Activated B cell treated with CpG ODN at 0.5 μM for 24 hours (primary cell): ENCODE results near the gene CARS2. TPM values are rescaled to one million over a fixed set of nuclear protein-coding genes. Genes with fewer than 3 reads are reported as not detected.
A peak's percentile ranks its signal among the peaks of the same experiment; 100 is the strongest.
"Not testable (repeated sequence)": the region's sequence is repeated elsewhere in the genome, so short reads cannot be mapped to it uniquely, and the experiment has no call there.

Experiments used
- ATAC-seq: fragments of 200-7000 bp; cut with Tn5 transposase; one replicate; pipeline ENCODE4 v1.10.0; 2021; ENCODE audit warnings: low read depth, mild to moderate bottlenecking, moderate library complexity
- CTCF ChIA-PET: fragments of 350-600 bp; sonication (Branson Sonifier 250); formaldehyde crosslinking; loops from one replicate; lab custom pipeline; 2021; ENCODE audit warnings: antibody characterized with exemption; lab: Charles Lee
- POLR2A ChIA-PET: fragments of 350-600 bp; sonication (Branson Sonifier 250); formaldehyde crosslinking; loops from one replicate; lab custom pipeline; 2021; ENCODE audit warnings: antibody characterized with exemption; lab: Charles Lee
- DNase-seq: peaks from one replicate; pipeline ENCODE4 v3.0.0; 2022
- H3K27ac Mint-ChIP-seq: one replicate; pipeline ENCODE4 v1.8.0; 2020; ENCODE audit warnings: mixed read lengths
- H3K27me3 Mint-ChIP-seq: one replicate; pipeline ENCODE4 v1.8.0; 2021; ENCODE audit warnings: mixed read lengths
- H3K36me3 Mint-ChIP-seq: one replicate; pipeline ENCODE4 v1.8.0; 2021; ENCODE audit warnings: low read depth, mixed read lengths
- H3K4me1 Mint-ChIP-seq: one replicate; pipeline ENCODE4 v1.8.0; 2021; ENCODE audit warnings: mixed read lengths
- H3K4me3 Mint-ChIP-seq: one replicate; pipeline ENCODE4 v1.8.0; 2020; ENCODE audit warnings: mild to moderate bottlenecking, mixed read lengths
- H3K9me3 Mint-ChIP-seq: one replicate; pipeline ENCODE4 v1.8.0; 2020; ENCODE audit warnings: mixed read lengths
- CTCF ChIP-seq: fragments of 200-600 bp; IDR thresholded peaks from one replicate; pipeline ENCODE4 v1.8.0; 2022; ENCODE audit warnings: antibody characterized with exemption, mild to moderate bottlenecking
- intact Hi-C: fragments of 100-400 bp; cut with micrococcal nuclease; formaldehyde crosslinking; loops from one replicate; pipeline ENCODE4 v1.15.1; 2024
- total RNA-seq: library from RNA; stranded (reverse); gene quantifications from 2 replicates; pipeline ENCODE4 v1.2.3, GENCODE V29; 2022

The CARS2 gene
- total RNA-seq, 1 donor from 2014 or later = 115 TPM

- no peak overlapping the region for H3K4me3 Mint-ChIP-seq
- ChIA-PET POLR2A (interaction anchor here (0.7 to 1.0 kb wide), 2 partner anchors 17 to 215 kb away, joined by 3 to 7 read pairs; no protein-coding TSS in a partner anchor), CTCF (interaction anchor here (1.2 to 1.4 kb wide), 2 partner anchors 51 to 54 kb away, joined by 3 read pairs; no protein-coding TSS in a partner anchor)
- no peaks in the 10 kb centered on the region for H3K9me3 Mint-ChIP-seq
- no peak for TF ChIP-seq CTCF
- H3K27me3 Mint-ChIP-seq = no peaks in the 10 kb centered on the region
- ATAC-seq (peak; percentile 25), DNase-seq (no peak)
- H3K27ac Mint-ChIP-seq = peak overlapping the region; percentile 20
- peaks cover 41% of the 10 kb centered on the region for H3K4me1 Mint-ChIP-seq
- intact Hi-C loops = no loop called here
- peaks cover 78% of the 10 kb centered on the region for H3K36me3 Mint-ChIP-seq
Observed at GRCh38 chr13:110698689-110699088, 7.2 kb downstream of the CARS2 start.

GRCh38 chr13:110697842-110698241 is 8.1 kb downstream of the CARS2 start:
- H3K4me3 Mint-ChIP-seq = no peak overlapping the region
- ATAC-seq (no peak), DNase-seq (no peak)
- H3K9me3 Mint-ChIP-seq = no peaks in the 10 kb centered on the region
- intact Hi-C loops = no loop called here
- H3K4me1 Mint-ChIP-seq = peaks cover 35% of the 10 kb centered on the region
- POLR2A ChIA-PET = no interaction called here
- no peak for TF ChIP-seq CTCF
- H3K27ac Mint-ChIP-seq = peak overlapping the region; percentile 59
- peaks cover 77% of the 10 kb centered on the region for H3K36me3 Mint-ChIP-seq
- CTCF ChIA-PET = no interaction called here
- no peaks in the 10 kb centered on the region for H3K27me3 Mint-ChIP-seq

GRCh38 chr13:110696776-110697175 is 9.1 kb downstream of the CARS2 start:
- Mint-ChIP-seq H3K4me1 (peaks cover 27% of the 10 kb centered on the region), H3K27me3 (no peaks in the 10 kb centered on the region), H3K36me3 (peaks cover 71% of the 10 kb centered on the region), H3K4me3 (no peak overlapping the region), H3K27ac (no peak overlapping the region), H3K9me3 (no peaks in the 10 kb centered on the region)
- no peak for TF ChIP-seq CTCF
- POLR2A ChIA-PET = no interaction called here
- ATAC-seq (no peak), DNase-seq (no peak)
- CTCF ChIA-PET = no interaction called here
- intact Hi-C loops = no loop called here

GRCh38 chr13:110695774-110696173 is 10.1 kb downstream of the CARS2 start:
- H3K4me3 Mint-ChIP-seq, DNase-seq, H3K9me3 Mint-ChIP-seq, H3K27me3 Mint-ChIP-seq, POLR2A ChIA-PET, CTCF ChIA-PET, intact Hi-C loops, ATAC-seq: not testable (repeated sequence)
- H3K36me3 Mint-ChIP-seq = peaks cover 68% of the 10 kb centered on the region
- peak overlapping the region; percentile 14 for H3K27ac Mint-ChIP-seq
- peaks cover 23% of the 10 kb centered on the region for H3K4me1 Mint-ChIP-seq

GRCh38 chr13:110690516-110690915 is 15.4 kb downstream of the CARS2 start:
- no peak for ATAC-seq

More at GRCh38 chr13:110690516-110690915, 15.4 kb downstream of the CARS2 start:
- no peak for TF ChIP-seq CTCF
- ChIA-PET POLR2A (interaction anchor here (0.6 to 1.2 kb wide), 2 partner anchors 14 to 24 kb away, joined by 3 to 4 read pairs; no protein-coding TSS in a partner anchor), CTCF (no interaction called here)
- H3K9me3 Mint-ChIP-seq = no peaks in the 10 kb centered on the region
- H3K4me1 Mint-ChIP-seq = no peaks in the 10 kb centered on the region
- H3K36me3 Mint-ChIP-seq = peaks cover 61% of the 10 kb centered on the region
- H3K27ac Mint-ChIP-seq = no peak overlapping the region
- intact Hi-C loops = no loop called here
- no peak for DNase-seq
- no peak overlapping the region for H3K4me3 Mint-ChIP-seq
- H3K27me3 Mint-ChIP-seq = no peaks in the 10 kb centered on the region
